DND-41 (cell line): ENCODE measurements around the gene CD7.

Source experiments
- EZH2 ChIP-seq: IDR thresholded peaks from 3 replicates; pipeline ENCODE4 v1.6.1; 2012; ENCODE audit warnings: borderline replicate concordance, low read depth, mild to moderate bottlenecking, moderate library complexity, low read length, inconsistent platforms; ENCODE audit not compliant: severe bottlenecking
- TF ChIP-seq, protein P1 (sequence below): IDR thresholded peaks from 2 replicates; pipeline ENCODE4 v1.5.1; 2012; ENCODE audit warnings: borderline replicate concordance, low read length, moderate library complexity, mild to moderate bottlenecking; ENCODE audit not compliant: poor library complexity, severe bottlenecking; ENCODE audit errors: extremely low read depth

- no peak for TF ChIP-seq EZH2
- TF ChIP-seq, protein P1, sequence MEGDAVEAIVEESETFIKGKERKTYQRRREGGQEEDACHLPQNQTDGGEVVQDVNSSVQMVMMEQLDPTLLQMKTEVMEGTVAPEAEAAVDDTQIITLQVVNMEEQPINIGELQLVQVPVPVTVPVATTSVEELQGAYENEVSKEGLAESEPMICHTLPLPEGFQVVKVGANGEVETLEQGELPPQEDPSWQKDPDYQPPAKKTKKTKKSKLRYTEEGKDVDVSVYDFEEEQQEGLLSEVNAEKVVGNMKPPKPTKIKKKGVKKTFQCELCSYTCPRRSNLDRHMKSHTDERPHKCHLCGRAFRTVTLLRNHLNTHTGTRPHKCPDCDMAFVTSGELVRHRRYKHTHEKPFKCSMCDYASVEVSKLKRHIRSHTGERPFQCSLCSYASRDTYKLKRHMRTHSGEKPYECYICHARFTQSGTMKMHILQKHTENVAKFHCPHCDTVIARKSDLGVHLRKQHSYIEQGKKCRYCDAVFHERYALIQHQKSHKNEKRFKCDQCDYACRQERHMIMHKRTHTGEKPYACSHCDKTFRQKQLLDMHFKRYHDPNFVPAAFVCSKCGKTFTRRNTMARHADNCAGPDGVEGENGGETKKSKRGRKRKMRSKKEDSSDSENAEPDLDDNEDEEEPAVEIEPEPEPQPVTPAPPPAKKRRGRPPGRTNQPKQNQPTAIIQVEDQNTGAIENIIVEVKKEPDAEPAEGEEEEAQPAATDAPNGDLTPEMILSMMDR, result no peak
Observed at GRCh38 chr17:82310877-82311276, 6.5 kb downstream of the CD7 start.
